Activated T-helper 1 cell treated with anti-CD3 and anti-CD28 coated beads, Interleukin-2, amount 50 U/mL, for 16 hours (primary cell): ENCODE measurements around the gene ACTL10.
A peak's percentile ranks its signal among the peaks of the same experiment; 100 is the strongest.

Experiments
- DNase-seq, 2 donors: peaks; one replicate each; pipeline ENCODE4 v3.0.0-alpha.2; 2020; ENCODE audit warnings: low read depth in 1 of 2, low spot score in 1 of 2

The ACTL10 gene

GRCh38 chr20:33663161-33664084 is 3.3 kb upstream of the ACTL10 start:
- peak; percentile 69 to 79 for DNase-seq

- DNase-seq, result no peak
These were observed 2.5 kb upstream of the ACTL10 start for GRCh38 chr20:33664085-33664761.

GRCh38 chr20:33664762-33665144 is 2.0 kb upstream of the ACTL10 start:
- DNase-seq, result no peak

- DNase-seq, result peak in 1 of 2 donors; percentile 27
These were observed 517 bp downstream of the ACTL10 start for GRCh38 chr20:33667245-33667675.

GRCh38 chr20:33667676-33668465 is 1.1 kb downstream of the ACTL10 start:
- DNase-seq, result peak; percentile 51 to 70

- DNase-seq, result no peak
These were observed 1.9 kb downstream of the ACTL10 start for GRCh38 chr20:33668466-33669155.

GRCh38 chr20:33669224-33669623 is 2.5 kb downstream of the ACTL10 start:
- no peak for DNase-seq

- DNase-seq, result no peak
These were observed 3.3 kb downstream of the ACTL10 start for GRCh38 chr20:33669873-33670640.

- no peak for DNase-seq
These were observed 4.2 kb downstream of the ACTL10 start for GRCh38 chr20:33670715-33671499.

GRCh38 chr20:33671573-33672288 is 5.0 kb downstream of the ACTL10 start:
- no peak for DNase-seq

- no peak for DNase-seq
These were observed 5.8 kb downstream of the ACTL10 start for GRCh38 chr20:33672426-33673113.

- no peak for DNase-seq
These were observed 6.3 kb downstream of the ACTL10 start for GRCh38 chr20:33673114-33673409.

GRCh38 chr20:33673410-33674293 is 6.9 kb downstream of the ACTL10 start:
- DNase-seq, result no peak

GRCh38 chr20:33674294-33675135 is 7.8 kb downstream of the ACTL10 start, which contains the start of gene NECAB3:
Gene NECAB3, minus strand, starts transcription at chr20:33674428. Its CDS starts 76 bp downstream, at chr20:33674352.
- peak in 1 of 2 donors; percentile 47 for DNase-seq

GRCh38 chr20:33675136-33675959 is 8.6 kb downstream of the ACTL10 start:
- no peak for DNase-seq
